Astrocyte of the hippocampus (primary cell): ENCODE measurements around the gene ATP2B2.
A peak's percentile ranks its signal among the peaks of the same experiment; 100 is the strongest.

Experiments
- DNase-seq: peaks from one replicate; pipeline ENCODE4 v3.0.0; 2011; ENCODE audit warnings: low read depth, low spot score

The ATP2B2 gene

GRCh38 chr3:10530241-10530640, 24.9 kb upstream of the ATP2B2 start:
- no peak for DNase-seq

GRCh38 chr3:10529809-10530208, 24.4 kb upstream of the ATP2B2 start:
- DNase-seq = no peak

- no peak for DNase-seq
Measured at GRCh38 chr3:10528046-10528445, 22.7 kb upstream of the ATP2B2 start.

GRCh38 chr3:10527295-10528001, 22.1 kb upstream of the ATP2B2 start:
- DNase-seq = no peak

GRCh38 chr3:10526366-10526765, 21.0 kb upstream of the ATP2B2 start:
- DNase-seq = no peak

- DNase-seq = no peak
Measured at GRCh38 chr3:10524799-10525301, 19.5 kb upstream of the ATP2B2 start.

GRCh38 chr3:10524270-10524669, 18.9 kb upstream of the ATP2B2 start:
- DNase-seq = no peak

- DNase-seq = no peak
Measured at GRCh38 chr3:10523561-10523960, 18.2 kb upstream of the ATP2B2 start.

GRCh38 chr3:10522646-10523303, 17.4 kb upstream of the ATP2B2 start:
- DNase-seq = no peak

- no peak for DNase-seq
Measured at GRCh38 chr3:10521772-10522441, 16.5 kb upstream of the ATP2B2 start.

- no peak for DNase-seq
Measured at GRCh38 chr3:10520072-10520471, 14.7 kb upstream of the ATP2B2 start.

GRCh38 chr3:10519236-10519635, 13.8 kb upstream of the ATP2B2 start:
- DNase-seq = peak; percentile 38

GRCh38 chr3:10518506-10519150, 13.2 kb upstream of the ATP2B2 start:
- DNase-seq = peak; percentile 94

GRCh38 chr3:10517627-10518026, 12.2 kb upstream of the ATP2B2 start:
- no peak for DNase-seq

GRCh38 chr3:10516544-10517452, 11.4 kb upstream of the ATP2B2 start:
- DNase-seq = peak; percentile 30

- no peak for DNase-seq
Measured at GRCh38 chr3:10515884-10516495, 10.6 kb upstream of the ATP2B2 start.

GRCh38 chr3:10515396-10515795, 10.0 kb upstream of the ATP2B2 start:
- DNase-seq = no peak

GRCh38 chr3:10514407-10515069, 9.2 kb upstream of the ATP2B2 start:
- DNase-seq = no peak

GRCh38 chr3:10513306-10513705, 7.9 kb upstream of the ATP2B2 start:
- DNase-seq = no peak

- no peak for DNase-seq
Measured at GRCh38 chr3:10512687-10513086, 7.3 kb upstream of the ATP2B2 start.
